Transverse colon (tissue), 4 donors: ENCODE results near the gene PCSK1N.

Source experiments
- CTCF ChIP-seq, 5 experiments: fragments of 200-600 bp in 3 of 5; fragments of 450-650 bp in 2 of 5; sonication (generic) in 3 of 5; IDR thresholded peaks; 1 replicate in 2 of 5; 2 replicates in 3 of 5; pipeline ENCODE4 v1.5.1; 2016 to 2017; ENCODE audit warnings: antibody characterized with exemption in 5 of 5, inconsistent platforms in 3 of 5, mild to moderate bottlenecking in 2 of 5, moderate library complexity in 1 of 5
- EP300 ChIP-seq: sonication (generic); formaldehyde crosslinking; IDR thresholded peaks from one replicate; pipeline ENCODE4 v1.6.1; 2017; ENCODE audit warnings: antibody characterized with exemption, low read depth
- POLR2AphosphoS5 ChIP-seq, 3 donors: sonication (generic); formaldehyde crosslinking; IDR thresholded peaks; one replicate each; pipeline ENCODE4 v1.6.1; 2016; ENCODE audit warnings: antibody characterized with exemption in 3 of 3

- TF ChIP-seq EP300: no peak
- no peak for TF ChIP-seq CTCF (IDR thresholded peaks at IDR 0.05)
- TF ChIP-seq POLR2AphosphoS5 (IDR thresholded peaks at IDR 0.05): no peak
Observed at GRCh38 chrX:48827654-48827968, 7.8 kb downstream of the PCSK1N start.
